H1 (cell line): ENCODE data around the gene PELO. TPM values are rescaled to one million over a fixed set of nuclear protein-coding genes. Genes with fewer than 3 reads are reported as not detected.

ENCODE experiments used
- BCL11A ChIP-seq, 2 experiments: IDR thresholded peaks; one replicate each; pipeline ENCODE4 v1.6.1; 2011; ENCODE audit warnings: low read depth in 2 of 2, low read length in 2 of 2, mild to moderate bottlenecking in 2 of 2
- CEBPB ChIP-seq: IDR thresholded peaks from 2 replicates; pipeline ENCODE4 v1.6.1; 2012; ENCODE audit warnings: low read depth, low read length
- FOSL1 ChIP-seq: IDR thresholded peaks from 2 replicates; pipeline ENCODE4 v1.6.1; 2011; ENCODE audit warnings: mild to moderate bottlenecking, low read depth, low read length, moderate library complexity; ENCODE audit not compliant: insufficient read depth
- KDM4A ChIP-seq: IDR thresholded peaks from one replicate; pipeline ENCODE4 v1.7.1; 2012; ENCODE audit warnings: low read depth, mild to moderate bottlenecking, moderate library complexity, low read length, inconsistent platforms; ENCODE audit not compliant: severe bottlenecking
- KDM5A ChIP-seq: fragments of 200-600 bp; IDR thresholded peaks from 2 replicates; pipeline ENCODE4 v1.7.1; 2012; ENCODE audit warnings: mild to moderate bottlenecking, low read length, inconsistent platforms, mixed read lengths
- PHF8 ChIP-seq: fragments of 200-600 bp; sonication (generic); conservative IDR thresholded peaks from 2 replicates; pipeline ENCODE4 v1.7.1; 2012; ENCODE audit warnings: low read depth, mild to moderate bottlenecking, inconsistent platforms, low read length, moderate library complexity
- RAD21 ChIP-seq, 2 experiments: IDR thresholded peaks in 1 of 2; conservative IDR thresholded peaks in 1 of 2; 2 replicates each; pipeline ENCODE4 v1.6.1; 2011; ENCODE audit warnings: low read depth in 2 of 2, low read length in 2 of 2, improper control_type of control experiment in 1 of 2, inconsistent platforms in 1 of 2, mild to moderate bottlenecking in 1 of 2, moderate library complexity in 1 of 2
- SUZ12 ChIP-seq: fragments of 200-600 bp; sonication (generic); IDR thresholded peaks from 2 replicates; pipeline ENCODE4 v1.6.1; 2012; ENCODE audit warnings: mild to moderate bottlenecking, inconsistent platforms, low read length, moderate library complexity, mixed read lengths
- polyA plus RNA-seq, 7 experiments: library from polyadenylated mRNA; depleted of rRNA in 3 of 7; stranded (reverse) in 5 of 7; unstranded in 2 of 7; fragments of >200 nt in 5 of 7; fragments of 200-250 nt in 2 of 7; gene quantifications; 1 replicate in 5 of 7; 2 replicates in 1 of 7; 4 replicates in 1 of 7; pipeline versions ENCODE4 v1.2.1 to v1.2.3, GENCODE V29; 2011 to 2013; ENCODE audit warnings: missing spikeins in 2 of 7, mixed read lengths in 2 of 7
- total RNA-seq: library from RNA; stranded (reverse); fragmentation: NEBNext Ultra II Directional; extraction: Animal tissue kit (Norgen Biotek cat#: 25700); gene quantifications from 2 replicates; pipeline ENCODE4 v1.2.1, GENCODE V29; 2021
- TF ChIP-seq, protein P1 (sequence below): fragments of 300-600 bp; sonication (generic); IDR thresholded peaks from 2 replicates; pipeline ENCODE4 v1.7.1; 2012; ENCODE audit warnings: low read length, moderate library complexity, mild to moderate bottlenecking, inconsistent platforms; ENCODE audit not compliant: insufficient replicate concordance
- TF ChIP-seq, protein P2 (sequence below): IDR thresholded peaks from 2 replicates; pipeline ENCODE4 v1.6.1; 2012; ENCODE audit warnings: inconsistent platforms

PELO gene
- total and polyA plus RNA-seq, 2 of the 8 experiments (the other 6 are each of a cell fraction or from before 2014, with no cell fraction given) = 10.8 to 18.5 TPM

DNA sequence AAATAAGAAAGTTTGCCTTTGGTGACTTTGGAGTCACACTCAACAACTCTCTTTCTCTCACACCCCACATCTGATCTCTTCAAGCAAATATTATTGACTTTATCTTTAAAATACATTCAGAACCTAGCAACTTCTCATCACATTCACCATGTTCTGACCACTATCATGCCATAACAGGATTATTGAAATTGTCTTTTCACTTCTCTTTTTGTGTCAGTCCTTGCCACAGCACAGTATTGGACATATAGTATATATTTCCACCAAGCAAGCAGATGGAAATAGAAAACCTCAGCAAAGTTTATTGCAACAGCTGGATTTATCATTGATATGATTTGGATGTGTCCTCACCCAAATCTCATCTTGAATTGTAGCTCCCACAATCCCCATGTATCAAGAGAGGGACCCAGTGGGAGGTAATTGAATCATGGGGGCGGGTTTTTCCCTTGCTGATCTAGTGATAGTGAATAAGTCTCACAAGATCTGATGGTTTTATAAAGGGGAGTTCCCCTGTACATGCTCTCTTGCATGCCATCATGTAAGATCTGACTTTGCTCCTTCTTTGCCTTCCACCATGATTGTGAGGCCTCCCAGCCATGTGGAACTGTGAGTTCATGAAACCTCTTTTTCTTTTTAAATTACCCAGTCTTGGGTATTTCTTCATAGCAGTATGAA, 26.9 kb upstream of the PELO start (continued):
- TF ChIP-seq, protein P1, sequence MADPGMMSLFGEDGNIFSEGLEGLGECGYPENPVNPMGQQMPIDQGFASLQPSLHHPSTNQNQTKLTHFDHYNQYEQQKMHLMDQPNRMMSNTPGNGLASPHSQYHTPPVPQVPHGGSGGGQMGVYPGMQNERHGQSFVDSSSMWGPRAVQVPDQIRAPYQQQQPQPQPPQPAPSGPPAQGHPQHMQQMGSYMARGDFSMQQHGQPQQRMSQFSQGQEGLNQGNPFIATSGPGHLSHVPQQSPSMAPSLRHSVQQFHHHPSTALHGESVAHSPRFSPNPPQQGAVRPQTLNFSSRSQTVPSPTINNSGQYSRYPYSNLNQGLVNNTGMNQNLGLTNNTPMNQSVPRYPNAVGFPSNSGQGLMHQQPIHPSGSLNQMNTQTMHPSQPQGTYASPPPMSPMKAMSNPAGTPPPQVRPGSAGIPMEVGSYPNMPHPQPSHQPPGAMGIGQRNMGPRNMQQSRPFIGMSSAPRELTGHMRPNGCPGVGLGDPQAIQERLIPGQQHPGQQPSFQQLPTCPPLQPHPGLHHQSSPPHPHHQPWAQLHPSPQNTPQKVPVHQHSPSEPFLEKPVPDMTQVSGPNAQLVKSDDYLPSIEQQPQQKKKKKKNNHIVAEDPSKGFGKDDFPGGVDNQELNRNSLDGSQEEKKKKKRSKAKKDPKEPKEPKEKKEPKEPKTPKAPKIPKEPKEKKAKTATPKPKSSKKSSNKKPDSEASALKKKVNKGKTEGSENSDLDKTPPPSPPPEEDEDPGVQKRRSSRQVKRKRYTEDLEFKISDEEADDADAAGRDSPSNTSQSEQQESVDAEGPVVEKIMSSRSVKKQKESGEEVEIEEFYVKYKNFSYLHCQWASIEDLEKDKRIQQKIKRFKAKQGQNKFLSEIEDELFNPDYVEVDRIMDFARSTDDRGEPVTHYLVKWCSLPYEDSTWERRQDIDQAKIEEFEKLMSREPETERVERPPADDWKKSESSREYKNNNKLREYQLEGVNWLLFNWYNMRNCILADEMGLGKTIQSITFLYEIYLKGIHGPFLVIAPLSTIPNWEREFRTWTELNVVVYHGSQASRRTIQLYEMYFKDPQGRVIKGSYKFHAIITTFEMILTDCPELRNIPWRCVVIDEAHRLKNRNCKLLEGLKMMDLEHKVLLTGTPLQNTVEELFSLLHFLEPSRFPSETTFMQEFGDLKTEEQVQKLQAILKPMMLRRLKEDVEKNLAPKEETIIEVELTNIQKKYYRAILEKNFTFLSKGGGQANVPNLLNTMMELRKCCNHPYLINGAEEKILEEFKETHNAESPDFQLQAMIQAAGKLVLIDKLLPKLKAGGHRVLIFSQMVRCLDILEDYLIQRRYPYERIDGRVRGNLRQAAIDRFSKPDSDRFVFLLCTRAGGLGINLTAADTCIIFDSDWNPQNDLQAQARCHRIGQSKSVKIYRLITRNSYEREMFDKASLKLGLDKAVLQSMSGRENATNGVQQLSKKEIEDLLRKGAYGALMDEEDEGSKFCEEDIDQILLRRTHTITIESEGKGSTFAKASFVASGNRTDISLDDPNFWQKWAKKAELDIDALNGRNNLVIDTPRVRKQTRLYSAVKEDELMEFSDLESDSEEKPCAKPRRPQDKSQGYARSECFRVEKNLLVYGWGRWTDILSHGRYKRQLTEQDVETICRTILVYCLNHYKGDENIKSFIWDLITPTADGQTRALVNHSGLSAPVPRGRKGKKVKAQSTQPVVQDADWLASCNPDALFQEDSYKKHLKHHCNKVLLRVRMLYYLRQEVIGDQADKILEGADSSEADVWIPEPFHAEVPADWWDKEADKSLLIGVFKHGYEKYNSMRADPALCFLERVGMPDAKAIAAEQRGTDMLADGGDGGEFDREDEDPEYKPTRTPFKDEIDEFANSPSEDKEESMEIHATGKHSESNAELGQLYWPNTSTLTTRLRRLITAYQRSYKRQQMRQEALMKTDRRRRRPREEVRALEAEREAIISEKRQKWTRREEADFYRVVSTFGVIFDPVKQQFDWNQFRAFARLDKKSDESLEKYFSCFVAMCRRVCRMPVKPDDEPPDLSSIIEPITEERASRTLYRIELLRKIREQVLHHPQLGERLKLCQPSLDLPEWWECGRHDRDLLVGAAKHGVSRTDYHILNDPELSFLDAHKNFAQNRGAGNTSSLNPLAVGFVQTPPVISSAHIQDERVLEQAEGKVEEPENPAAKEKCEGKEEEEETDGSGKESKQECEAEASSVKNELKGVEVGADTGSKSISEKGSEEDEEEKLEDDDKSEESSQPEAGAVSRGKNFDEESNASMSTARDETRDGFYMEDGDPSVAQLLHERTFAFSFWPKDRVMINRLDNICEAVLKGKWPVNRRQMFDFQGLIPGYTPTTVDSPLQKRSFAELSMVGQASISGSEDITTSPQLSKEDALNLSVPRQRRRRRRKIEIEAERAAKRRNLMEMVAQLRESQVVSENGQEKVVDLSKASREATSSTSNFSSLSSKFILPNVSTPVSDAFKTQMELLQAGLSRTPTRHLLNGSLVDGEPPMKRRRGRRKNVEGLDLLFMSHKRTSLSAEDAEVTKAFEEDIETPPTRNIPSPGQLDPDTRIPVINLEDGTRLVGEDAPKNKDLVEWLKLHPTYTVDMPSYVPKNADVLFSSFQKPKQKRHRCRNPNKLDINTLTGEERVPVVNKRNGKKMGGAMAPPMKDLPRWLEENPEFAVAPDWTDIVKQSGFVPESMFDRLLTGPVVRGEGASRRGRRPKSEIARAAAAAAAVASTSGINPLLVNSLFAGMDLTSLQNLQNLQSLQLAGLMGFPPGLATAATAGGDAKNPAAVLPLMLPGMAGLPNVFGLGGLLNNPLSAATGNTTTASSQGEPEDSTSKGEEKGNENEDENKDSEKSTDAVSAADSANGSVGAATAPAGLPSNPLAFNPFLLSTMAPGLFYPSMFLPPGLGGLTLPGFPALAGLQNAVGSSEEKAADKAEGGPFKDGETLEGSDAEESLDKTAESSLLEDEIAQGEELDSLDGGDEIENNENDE = no peak
- no peak for TF ChIP-seq RAD21 (IDR thresholded peaks at IDR 0.05 in 1 of 2, conservative IDR thresholded peaks at IDR 0.05 in 1 of 2; ENCODE audit: low read depth in 2 of 2, low read length in 2 of 2)
- TF ChIP-seq CEBPB = no peak
- no peak for TF ChIP-seq KDM4A
- TF ChIP-seq KDM5A = no peak
- TF ChIP-seq, protein P2, sequence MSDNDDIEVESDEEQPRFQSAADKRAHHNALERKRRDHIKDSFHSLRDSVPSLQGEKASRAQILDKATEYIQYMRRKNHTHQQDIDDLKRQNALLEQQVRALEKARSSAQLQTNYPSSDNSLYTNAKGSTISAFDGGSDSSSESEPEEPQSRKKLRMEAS = no peak
- TF ChIP-seq FOSL1 = no peak
- TF ChIP-seq BCL11A (IDR thresholded peaks at IDR 0.05; ENCODE audit: low read depth in 2 of 2, low read length in 2 of 2) = no peak
- TF ChIP-seq PHF8 = no peak
- TF ChIP-seq SUZ12 = no peak
